ENCODE data around the gene TRIM33.

GRCh38 chr1:114558544-114558943 is 47.5 kb upstream of the TRIM33 start:
- TF ChIP-seq EZH2 (IDR thresholded peaks at IDR 0.05; ENCODE audit: borderline replicate concordance, low read depth, low read length, poor library complexity, severe bottlenecking) (no peak), CTCF (conservative IDR thresholded peaks at IDR 0.05; ENCODE audit: low read depth, low read length) (no peak)
